Left renal pelvis (tissue), 4 donors: ENCODE data around the gene UBE2U. TPM values are rescaled to one million over a fixed set of nuclear protein-coding genes. Genes with fewer than 3 reads are reported as not detected.
"Not testable (repeated sequence)": the region's sequence is repeated elsewhere in the genome, so short reads cannot be mapped to it uniquely, and the experiment has no call there.

Source experiments
- DNase-seq, 4 donors: peaks; one replicate each; pipeline ENCODE4 v3.0.0-alpha.2; 2013; ENCODE audit warnings: low read depth in 4 of 4, low spot score in 3 of 4
- polyA plus RNA-seq, 4 donors: library from polyadenylated mRNA; unstranded; fragments of 120-200 nt; gene quantifications; one replicate each; pipeline ENCODE4 v1.2.1, GENCODE V29; 2013; ENCODE audit not compliant: insufficient read length in 4 of 4

Gene UBE2U
- polyA plus RNA-seq, 4 donors = not detected

- no peak for DNase-seq
These were observed 15.8 kb upstream of the UBE2U start for GRCh38 chr1:64187646-64188045.

DNA sequence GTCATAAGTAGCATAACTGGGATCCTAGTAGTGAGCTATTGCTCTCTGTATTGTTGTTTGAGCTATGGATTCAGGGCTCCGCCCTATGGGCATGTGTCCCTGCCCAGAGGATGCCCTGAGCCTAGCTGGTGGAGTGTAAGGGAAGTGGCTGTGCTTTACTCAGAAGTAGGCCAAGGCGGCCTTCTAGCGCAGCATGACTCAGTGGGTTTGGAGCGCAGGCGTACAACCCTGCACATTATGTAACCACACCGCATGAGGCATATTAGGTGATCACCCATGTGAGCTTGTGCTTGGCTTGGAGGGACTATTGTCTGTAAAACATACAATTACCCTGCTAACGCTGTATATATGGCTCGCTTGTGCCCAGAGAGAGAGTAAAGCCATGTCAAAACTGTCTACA is 11.1 kb upstream of the UBE2U start:
- DNase-seq = no peak

GRCh38 chr1:64194168-64195080 is 9.0 kb upstream of the UBE2U start:
- DNase-seq = no peak

DNA sequence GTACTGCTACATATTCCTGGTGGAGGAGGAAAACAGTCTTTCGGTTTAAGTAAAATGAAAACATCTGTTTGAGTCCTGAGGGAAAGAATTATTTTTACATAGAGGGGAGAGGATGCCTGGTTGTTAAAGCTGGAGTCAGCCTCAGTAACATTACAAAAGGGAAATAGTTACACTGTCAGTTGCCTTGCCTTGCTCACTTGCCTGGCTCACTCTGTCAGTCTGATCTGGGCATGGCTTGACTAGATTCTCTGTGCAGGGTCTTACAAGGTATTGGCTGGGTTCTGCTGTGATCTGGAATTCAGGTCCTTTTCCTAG is 8.4 kb upstream of the UBE2U start:
- DNase-seq = no peak

DNA sequence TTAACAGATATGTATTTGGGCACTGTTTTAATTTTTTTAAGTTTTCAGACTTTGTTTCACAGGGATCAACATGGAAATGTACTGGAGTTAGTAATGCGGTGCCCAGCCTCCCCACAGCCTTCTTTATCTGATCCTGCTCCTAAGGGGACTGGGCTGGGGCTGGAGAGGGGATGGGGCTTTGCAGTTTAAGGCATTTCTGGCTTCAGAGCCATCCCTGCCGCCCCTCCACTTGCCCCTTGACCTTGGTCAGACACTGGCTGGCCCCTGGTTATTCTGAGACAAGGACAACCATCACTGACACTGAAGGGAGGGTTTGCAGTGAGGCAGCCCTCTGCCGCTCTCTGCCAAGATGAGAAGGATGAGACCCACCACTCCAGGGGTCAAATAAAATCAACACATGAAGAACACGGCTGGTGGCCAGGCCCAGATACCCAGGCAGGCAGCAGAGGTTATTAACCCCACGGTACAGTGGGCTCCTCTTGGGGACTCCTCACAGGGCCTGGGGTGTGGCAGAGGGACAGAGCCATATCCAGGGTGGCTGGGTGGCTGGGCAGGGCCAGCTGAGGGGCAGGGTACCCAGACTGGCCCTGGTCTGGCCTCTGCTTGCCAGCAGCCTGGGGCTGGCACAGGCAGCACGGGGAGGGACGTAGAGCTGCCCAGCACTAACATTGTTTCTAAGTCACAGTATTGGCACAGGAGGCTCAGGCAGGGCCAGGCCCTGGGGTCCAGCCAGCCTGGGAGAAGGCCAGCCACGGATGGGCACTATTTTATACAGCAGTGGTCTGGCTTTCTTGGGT is 7.2 kb upstream of the UBE2U start:
- DNase-seq = no peak

- DNase-seq = no peak
These were observed 6.3 kb upstream of the UBE2U start for GRCh38 chr1:64197076-64197475.

GRCh38 chr1:64199154-64199553 is 4.3 kb upstream of the UBE2U start:
- DNase-seq = no peak

- DNase-seq = no peak
These were observed 3.4 kb upstream of the UBE2U start for GRCh38 chr1:64200064-64200463.

DNA sequence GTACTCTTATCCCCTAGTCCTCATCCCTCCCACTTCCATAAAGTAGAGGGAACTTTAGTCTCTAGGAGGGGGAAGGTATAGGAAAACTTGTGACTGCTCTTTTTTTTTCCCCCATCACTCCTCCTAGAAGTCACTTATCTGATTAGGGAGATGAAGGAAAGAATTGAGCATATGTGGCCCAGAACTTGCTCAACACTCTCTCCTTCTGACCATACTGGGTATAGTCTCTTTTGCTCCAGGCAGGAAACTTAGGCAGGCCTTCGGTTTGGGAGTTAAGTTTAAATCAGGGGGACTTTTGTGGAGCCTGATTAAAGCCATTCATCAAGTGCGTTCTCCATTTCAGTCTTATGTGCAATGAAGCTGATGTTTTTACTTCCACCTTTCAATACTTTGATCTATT is 5.8 kb downstream of the UBE2U start:
- DNase-seq = no peak

DNA sequence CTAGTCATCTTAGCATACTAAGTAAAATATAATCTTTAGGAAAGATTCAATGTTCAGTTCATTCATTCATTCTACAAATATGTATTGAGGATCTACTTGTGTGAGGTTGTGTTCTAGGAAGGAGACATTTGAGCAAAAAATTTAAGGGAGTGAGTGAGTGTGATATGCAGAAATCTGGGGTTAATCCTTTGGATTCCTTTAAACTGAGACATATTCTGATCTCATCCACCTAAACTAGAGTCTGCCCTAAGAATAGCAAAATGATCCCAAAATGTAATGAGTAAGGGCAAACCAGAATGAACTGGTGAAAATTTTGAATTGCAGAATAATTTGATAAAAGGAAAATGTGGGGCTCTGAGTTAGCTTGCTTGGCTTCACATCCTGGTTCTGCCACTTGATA is 8.6 kb downstream of the UBE2U start:
- DNase-seq = no peak

GRCh38 chr1:64215576-64215975 is 12.2 kb downstream of the UBE2U start:
- DNase-seq = peak in 3 of 4 donors; percentile 12 to 43 (median 36)

DNA sequence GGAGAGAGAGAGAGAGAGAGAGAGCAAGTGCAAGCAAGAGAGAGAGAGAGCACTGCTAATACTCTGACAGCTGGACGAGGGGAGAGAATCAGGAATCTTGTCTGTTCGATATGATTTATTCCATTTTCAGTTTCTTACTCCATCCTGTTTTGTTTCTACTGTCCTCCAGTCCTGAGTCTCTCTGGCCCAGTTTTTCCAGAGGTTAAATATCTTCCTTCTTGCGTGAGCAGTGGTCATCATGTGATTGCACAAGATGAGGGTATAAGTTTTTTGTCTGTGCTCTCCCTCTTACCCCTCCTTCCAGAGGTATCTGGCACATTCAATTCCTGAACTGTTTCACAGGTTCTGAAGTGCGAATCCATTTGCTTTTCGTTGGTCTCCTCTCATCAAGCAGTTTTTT is 16.8 kb downstream of the UBE2U start:
- DNase-seq = no peak

DNA sequence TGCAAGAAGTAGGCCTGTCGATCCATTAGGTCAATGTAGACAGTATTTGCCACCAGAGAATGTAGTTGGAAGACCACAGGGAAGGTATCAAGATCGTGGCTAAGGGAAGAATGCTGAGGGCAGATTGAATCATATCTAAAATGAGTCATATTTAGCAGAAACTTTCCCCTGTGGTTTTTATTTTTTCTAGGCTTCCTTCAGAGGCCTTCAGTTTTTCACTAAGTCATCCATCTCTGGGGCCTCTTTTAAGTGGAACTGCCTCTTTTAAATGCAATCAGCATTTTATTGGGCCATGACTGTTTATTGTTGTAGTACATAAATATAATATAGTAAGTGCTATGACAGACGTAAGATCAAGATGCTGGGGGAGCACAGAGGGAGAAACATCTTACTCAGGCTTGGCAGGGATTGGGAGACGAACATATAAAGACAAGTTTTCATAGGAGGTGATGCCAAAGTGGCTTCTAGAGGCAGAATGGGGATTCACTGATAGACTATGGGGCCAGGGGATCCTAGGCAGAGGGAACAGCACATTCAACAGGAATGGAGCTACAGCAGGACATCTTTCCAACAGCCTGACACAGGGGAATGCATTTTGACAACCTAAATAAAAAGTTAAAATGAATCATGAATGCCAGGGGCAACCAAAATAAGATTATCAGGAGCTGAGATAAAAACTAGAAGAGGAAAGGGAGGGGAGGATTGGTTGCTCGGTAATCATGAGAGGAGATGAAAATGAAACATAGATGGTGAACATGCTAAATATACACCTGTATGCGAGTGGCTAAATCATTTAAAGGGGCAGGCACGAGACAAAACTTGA is 20.1 kb downstream of the UBE2U start:
- no peak for DNase-seq

DNA sequence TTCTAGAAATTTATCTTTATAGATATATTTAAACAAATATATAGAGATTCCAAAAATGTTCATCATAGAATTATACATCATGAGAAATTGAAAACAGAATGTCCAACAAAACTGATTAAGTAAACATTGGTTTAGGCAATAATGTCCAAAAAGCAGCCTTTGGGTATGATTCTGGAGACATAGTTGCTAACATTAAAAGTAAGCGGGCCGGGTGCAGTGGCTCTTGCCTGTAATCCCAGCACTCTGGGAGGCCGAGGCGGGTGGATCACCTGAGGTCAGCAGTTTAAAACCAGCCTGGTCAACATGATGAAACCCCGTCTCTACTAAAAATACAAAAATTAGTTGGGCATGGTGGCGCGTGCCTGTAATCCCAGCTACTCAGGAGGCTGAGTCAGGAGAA is 20.8 kb downstream of the UBE2U start:
- DNase-seq = not testable (repeated sequence)

- DNase-seq = no peak
These were observed 24.9 kb downstream of the UBE2U start for GRCh38 chr1:64228167-64228957.

- no peak for DNase-seq
These were observed 25.9 kb downstream of the UBE2U start for GRCh38 chr1:64229307-64229706.

DNA sequence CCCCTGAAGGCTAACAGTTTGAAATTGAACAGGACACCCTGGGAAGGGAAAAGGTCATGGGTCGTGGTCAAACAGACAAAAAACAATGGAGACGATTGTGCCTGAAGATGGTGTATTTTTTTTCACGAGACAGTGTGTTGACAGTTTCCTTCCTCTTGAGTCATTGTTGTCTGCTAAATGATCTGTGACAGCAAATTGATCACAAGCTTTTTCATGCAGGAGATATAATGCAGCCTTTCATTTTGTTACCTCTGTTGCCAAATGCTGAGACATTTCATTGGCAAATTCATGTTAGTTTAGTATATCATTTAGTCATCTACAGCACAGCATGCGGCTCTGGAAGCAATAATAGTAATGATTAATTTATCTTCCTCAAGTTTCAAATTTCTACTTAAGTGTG is 27.7 kb downstream of the UBE2U start:
- no peak for DNase-seq

- no peak for DNase-seq
These were observed 28.2 kb downstream of the UBE2U start for GRCh38 chr1:64231654-64232053.

- DNase-seq = no peak
These were observed 31.3 kb downstream of the UBE2U start for GRCh38 chr1:64234714-64235113.

GRCh38 chr1:64235181-64235580 is 31.8 kb downstream of the UBE2U start:
- no peak for DNase-seq
